ENCODE results near the gene DIAPH3. TPM values are rescaled to one million over a fixed set of nuclear protein-coding genes. Genes with fewer than 3 reads are reported as not detected.

The DIAPH3 gene
- total and polyA plus RNA-seq, 2 of the 8 experiments (the other 6 are each of a cell fraction or from before 2014, with no cell fraction given): 8.0 to 30.8 TPM

- H3K4me1 ChIP-seq (replicated peaks in 1 of 4; ENCODE audit: control insufficient read depth in 3 of 4, insufficient read depth in 4 of 4, low read length in 3 of 4): peaks cover 0 to 2% (median 0%) of the 10 kb centered on the region in 4 experiments; a peak in 1 of 7 replicates
- FAIRE-seq (no peak), DNase-seq (ENCODE audit: low read depth in 1 of 2, low spot score in 2 of 2) (no peak)
- no peak overlapping the region for H2BK120ac ChIP-seq (replicated peaks; ENCODE audit: low read depth, low read length)
- no peak overlapping the region for H3K4ac ChIP-seq (replicated peaks; ENCODE audit: insufficient read length, low read depth, low read length)
- H4K20me1 ChIP-seq (replicated peaks in 1 of 2; ENCODE audit: control insufficient read depth in 1 of 2, insufficient read depth in 2 of 2, low read length in 2 of 2): no peaks in the 10 kb centered on the region
- H2BK5ac ChIP-seq (ENCODE audit: low read depth, low read length): no peak overlapping the region
- H4K91ac ChIP-seq (replicated peaks; ENCODE audit: insufficient read length, low read length): no peak overlapping the region
- no peak overlapping the region for H4K8ac ChIP-seq (ENCODE audit: extremely low read depth, insufficient read depth, low read length)
- H3K23me2 ChIP-seq (ENCODE audit: low read depth, low read length): no peaks in the 10 kb centered on the region
- ChIA-PET CTCF (ENCODE audit: partially characterized antibody) (no interaction called here), POLR2A (ENCODE audit: partially characterized antibody) (no interaction called here)
- no peak overlapping the region for H3K18ac ChIP-seq (ENCODE audit: extremely low read depth, low read length)
- no peak overlapping the region for H3K56ac ChIP-seq (replicated peaks; ENCODE audit: insufficient read length, low read depth, low read length)
- H3K9me3 ChIP-seq (ENCODE audit: insufficient read depth in 2 of 2, low read depth in 1 of 2, low read length in 1 of 2): no peaks in the 10 kb centered on the region
- no peaks in the 10 kb centered on the region for H3K79me1 ChIP-seq (ENCODE audit: low read depth, low read length)
- H3K9ac ChIP-seq (replicated peaks in 1 of 4; ENCODE audit: extremely low read depth in 1 of 4, low read depth in 3 of 4, low read length in 3 of 4): no peak overlapping the region
- no peaks in the 10 kb centered on the region for H3K36me3 ChIP-seq (ENCODE audit: control insufficient read depth in 2 of 4, insufficient read depth in 4 of 4, low read length in 3 of 4)
- H3K4me2 ChIP-seq (ENCODE audit: insufficient read depth in 1 of 2, low read depth in 2 of 2, low read length in 2 of 2): no peak overlapping the region
- no peak overlapping the region for H2BK15ac ChIP-seq (ENCODE audit: low read length)
- H3K23ac ChIP-seq (ENCODE audit: insufficient read length): no peak overlapping the region
- H2BK20ac ChIP-seq (ENCODE audit: low read length): no peak overlapping the region
- H2BK12ac ChIP-seq (ENCODE audit: low read depth, low read length): no peak overlapping the region
- H2AK5ac ChIP-seq (ENCODE audit: low read depth, low read length): no peak overlapping the region
- H2AFZ ChIP-seq (ENCODE audit: low read length): no peak overlapping the region
- H3K27ac ChIP-seq (ENCODE audit: low read depth, low read length): no peak overlapping the region
- TF ChIP-seq CHD2 (IDR thresholded peaks at IDR 0.05; ENCODE audit: low read length) (no peak), POLR2A (IDR thresholded peaks at IDR 0.05; ENCODE audit: control extremely low read depth in 1 of 2, low read depth in 2 of 2, low read length in 2 of 2) (no peak)
- H4K5ac ChIP-seq (ENCODE audit: insufficient read length, low read depth, low read length): no peak overlapping the region
- no peak overlapping the region for H3K14ac ChIP-seq (ENCODE audit: insufficient read length)
- no peaks in the 10 kb centered on the region for H3K27me3 ChIP-seq (replicated peaks in 1 of 4; ENCODE audit: control insufficient read depth in 3 of 4, extremely low read depth in 1 of 4, insufficient read depth in 3 of 4, low read length in 3 of 4)
- H3K79me2 ChIP-seq (ENCODE audit: control insufficient read depth in 1 of 2, insufficient read depth in 2 of 2, low read length in 2 of 2): no peaks in the 10 kb centered on the region
- no peak overlapping the region for H3K4me3 ChIP-seq (ENCODE audit: extremely low read depth in 1 of 4, insufficient read depth in 2 of 4, low read depth in 3 of 4, low read length in 4 of 4)
These were observed 272.7 kb downstream of the DIAPH3 start for GRCh38 chr13:59891053-59891452.

Data from H1 (cell line).